GM12865 (cell line): ENCODE results near the gene VPS13D.
"Not testable (repeated sequence)": the region's sequence is repeated elsewhere in the genome, so short reads cannot be mapped to it uniquely, and the experiment has no call there.

Experiments used
- DNase-seq: peaks from one replicate; pipeline ENCODE4 v3.0.0; 2010; ENCODE audit warnings: low read depth
- H3K4me3 ChIP-seq: 2 replicates; pipeline ENCODE4 v1.5.1; 2011; ENCODE audit warnings: mild to moderate bottlenecking, low read depth, low read length, control low read depth
- CTCF ChIP-seq: IDR thresholded peaks from 2 replicates; pipeline ENCODE4 v1.5.1; 2011; ENCODE audit warnings: low read length, control low read depth, low read depth, inconsistent platforms; ENCODE audit not compliant: insufficient read depth; ENCODE audit errors: missing control alignments

Gene VPS13D

GRCh38 chr1:12209495-12209832 is 20.4 kb upstream of the VPS13D start:
- H3K4me3 ChIP-seq = no peak overlapping the region
- TF ChIP-seq CTCF = no peak
- no peak for DNase-seq

- no peak for TF ChIP-seq CTCF
- H3K4me3 ChIP-seq = no peak overlapping the region
Measured at GRCh38 chr1:12215118-12215961, 14.5 kb upstream of the VPS13D start.

GRCh38 chr1:12219800-12220199 is 10.0 kb upstream of the VPS13D start:
- H3K4me3 ChIP-seq = no peak overlapping the region
- TF ChIP-seq CTCF = no peak
- DNase-seq = no peak

More at GRCh38 chr1:12215118-12215961, 14.5 kb upstream of the VPS13D start:
- DNase-seq = no peak

GRCh38 chr1:12220890-12221289 is 8.9 kb upstream of the VPS13D start:
- no peak for DNase-seq
- TF ChIP-seq CTCF = no peak
- no peak overlapping the region for H3K4me3 ChIP-seq

- H3K4me3 ChIP-seq, DNase-seq: not testable (repeated sequence)
Measured at GRCh38 chr1:12222700-12223099, 7.1 kb upstream of the VPS13D start.

GRCh38 chr1:12224092-12224491 is 5.7 kb upstream of the VPS13D start:
- not testable (repeated sequence) for DNase-seq, H3K4me3 ChIP-seq

- no peak for TF ChIP-seq CTCF
- no peak overlapping the region for H3K4me3 ChIP-seq
- no peak for DNase-seq
Measured at GRCh38 chr1:12228979-12229378, 851 bp upstream of the VPS13D start.

GRCh38 chr1:12229386-12229834 is 420 bp upstream of the VPS13D start:
- H3K4me3 ChIP-seq = no peak overlapping the region
- TF ChIP-seq CTCF = no peak
- no peak for DNase-seq
